Retina (tissue), 1 donor: ENCODE data around the gene RIF1.
A peak's percentile ranks its signal among the peaks of the same experiment; 100 is the strongest.

ENCODE experiments used
- DNase-seq: peaks from one replicate; pipeline ENCODE4 v3.0.0-alpha.2; 2016

RIF1 gene, protein sequence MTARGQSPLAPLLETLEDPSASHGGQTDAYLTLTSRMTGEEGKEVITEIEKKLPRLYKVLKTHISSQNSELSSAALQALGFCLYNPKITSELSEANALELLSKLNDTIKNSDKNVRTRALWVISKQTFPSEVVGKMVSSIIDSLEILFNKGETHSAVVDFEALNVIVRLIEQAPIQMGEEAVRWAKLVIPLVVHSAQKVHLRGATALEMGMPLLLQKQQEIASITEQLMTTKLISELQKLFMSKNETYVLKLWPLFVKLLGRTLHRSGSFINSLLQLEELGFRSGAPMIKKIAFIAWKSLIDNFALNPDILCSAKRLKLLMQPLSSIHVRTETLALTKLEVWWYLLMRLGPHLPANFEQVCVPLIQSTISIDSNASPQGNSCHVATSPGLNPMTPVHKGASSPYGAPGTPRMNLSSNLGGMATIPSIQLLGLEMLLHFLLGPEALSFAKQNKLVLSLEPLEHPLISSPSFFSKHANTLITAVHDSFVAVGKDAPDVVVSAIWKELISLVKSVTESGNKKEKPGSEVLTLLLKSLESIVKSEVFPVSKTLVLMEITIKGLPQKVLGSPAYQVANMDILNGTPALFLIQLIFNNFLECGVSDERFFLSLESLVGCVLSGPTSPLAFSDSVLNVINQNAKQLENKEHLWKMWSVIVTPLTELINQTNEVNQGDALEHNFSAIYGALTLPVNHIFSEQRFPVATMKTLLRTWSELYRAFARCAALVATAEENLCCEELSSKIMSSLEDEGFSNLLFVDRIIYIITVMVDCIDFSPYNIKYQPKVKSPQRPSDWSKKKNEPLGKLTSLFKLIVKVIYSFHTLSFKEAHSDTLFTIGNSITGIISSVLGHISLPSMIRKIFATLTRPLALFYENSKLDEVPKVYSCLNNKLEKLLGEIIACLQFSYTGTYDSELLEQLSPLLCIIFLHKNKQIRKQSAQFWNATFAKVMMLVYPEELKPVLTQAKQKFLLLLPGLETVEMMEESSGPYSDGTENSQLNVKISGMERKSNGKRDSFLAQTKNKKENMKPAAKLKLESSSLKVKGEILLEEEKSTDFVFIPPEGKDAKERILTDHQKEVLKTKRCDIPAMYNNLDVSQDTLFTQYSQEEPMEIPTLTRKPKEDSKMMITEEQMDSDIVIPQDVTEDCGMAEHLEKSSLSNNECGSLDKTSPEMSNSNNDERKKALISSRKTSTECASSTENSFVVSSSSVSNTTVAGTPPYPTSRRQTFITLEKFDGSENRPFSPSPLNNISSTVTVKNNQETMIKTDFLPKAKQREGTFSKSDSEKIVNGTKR (N-terminal part only)

DNA sequence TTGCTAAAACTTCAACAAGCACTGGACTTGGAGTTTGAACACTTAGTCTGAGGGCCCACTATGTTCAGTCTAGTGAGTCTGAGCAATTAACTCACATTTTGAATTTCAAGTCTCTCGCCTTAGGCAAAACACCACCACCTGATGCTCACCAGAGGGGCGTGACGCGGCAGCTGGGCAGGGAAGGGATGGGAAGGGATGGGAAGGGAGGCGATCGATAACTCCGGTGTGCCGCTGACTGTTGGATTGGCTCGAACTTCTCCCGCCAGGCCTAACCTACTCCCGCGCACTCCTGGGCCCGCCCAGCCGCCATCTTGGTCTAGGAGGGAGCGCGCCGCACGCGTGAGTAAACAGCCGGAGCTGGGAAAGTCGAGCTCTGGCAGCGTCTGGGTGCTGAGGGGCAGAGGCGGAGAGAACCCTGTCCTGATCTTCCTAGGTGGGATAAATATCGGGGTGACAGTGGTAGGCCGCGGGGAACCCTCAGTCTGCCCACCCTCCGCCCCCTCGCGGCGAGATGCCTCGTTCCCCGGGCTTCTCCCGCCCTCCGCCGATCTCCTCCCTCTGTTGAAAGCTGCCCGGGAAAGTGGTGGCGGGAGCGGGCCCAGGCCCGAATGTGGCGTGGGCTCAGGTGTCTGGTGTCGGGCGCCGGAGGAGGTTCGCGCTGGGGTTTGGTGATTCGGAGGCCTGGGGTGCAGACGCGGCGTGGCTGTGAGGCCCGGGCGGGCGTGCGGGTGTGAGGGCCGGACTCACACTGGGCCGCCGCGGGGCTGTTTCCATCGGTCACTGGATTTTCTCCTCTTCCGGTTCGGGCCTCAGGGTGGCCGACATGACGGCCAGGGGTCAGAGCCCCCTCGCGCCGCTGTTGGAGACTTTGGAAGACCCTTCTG is at the start of gene RIF1:
RIF1 (plus strand) TSS at position 302 of the 884 bp plus-strand sequence; CDS start at position 824, 522 bp downstream.
- peak; percentile 95 for DNase-seq

DNA sequence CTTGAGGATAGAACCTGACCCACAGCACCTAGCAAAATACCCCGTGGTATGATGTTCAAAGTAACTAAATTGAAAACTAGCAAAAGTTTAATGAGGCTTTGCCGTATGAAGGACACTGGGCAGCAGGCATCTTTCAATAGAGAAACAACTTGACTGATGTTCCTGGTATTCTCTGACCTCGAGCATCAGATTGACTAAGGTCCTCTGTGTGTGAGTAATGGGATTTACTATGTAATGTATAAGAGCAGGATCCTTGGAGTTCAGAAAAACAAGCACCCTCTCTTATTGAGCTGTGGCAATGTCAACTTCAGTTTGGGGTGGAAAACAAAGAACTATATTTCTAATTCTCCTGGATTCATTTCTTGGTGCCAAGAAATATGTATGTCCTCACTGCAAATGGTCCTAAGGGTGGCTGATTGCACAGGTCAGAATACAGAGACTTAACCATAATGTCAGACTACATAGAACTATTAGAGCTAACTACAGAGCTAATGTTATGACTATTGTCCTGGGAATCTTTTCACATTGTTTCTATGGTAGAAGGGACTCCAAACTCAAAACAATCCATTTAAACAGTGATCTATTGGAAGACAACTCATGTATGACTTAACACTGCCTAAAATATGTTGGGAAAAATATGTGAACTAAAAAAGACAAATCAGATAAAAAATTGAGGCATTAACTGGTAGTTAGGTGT is 47.9 kb upstream of the RIF1 start:
- no peak for DNase-seq

DNA sequence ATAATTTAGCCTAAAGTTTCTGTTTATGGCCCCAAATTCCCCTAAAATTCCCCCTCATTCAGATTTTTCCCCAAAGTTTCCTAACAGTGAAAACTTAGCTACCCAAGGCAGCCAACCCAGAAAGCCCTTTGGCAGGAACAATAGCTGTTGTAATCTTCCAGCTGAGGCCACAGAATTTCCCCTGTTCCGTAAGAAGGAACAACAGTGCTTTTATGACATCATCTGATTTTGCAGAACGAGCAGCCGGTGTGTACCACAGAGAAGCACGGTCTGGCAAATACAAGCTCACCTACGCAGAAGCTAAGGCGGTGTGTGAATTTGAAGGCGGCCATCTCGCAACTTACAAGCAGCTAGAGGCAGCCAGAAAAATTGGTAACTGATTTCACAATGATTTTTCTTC is 46.0 kb upstream of the RIF1 start:
- no peak for DNase-seq

DNA sequence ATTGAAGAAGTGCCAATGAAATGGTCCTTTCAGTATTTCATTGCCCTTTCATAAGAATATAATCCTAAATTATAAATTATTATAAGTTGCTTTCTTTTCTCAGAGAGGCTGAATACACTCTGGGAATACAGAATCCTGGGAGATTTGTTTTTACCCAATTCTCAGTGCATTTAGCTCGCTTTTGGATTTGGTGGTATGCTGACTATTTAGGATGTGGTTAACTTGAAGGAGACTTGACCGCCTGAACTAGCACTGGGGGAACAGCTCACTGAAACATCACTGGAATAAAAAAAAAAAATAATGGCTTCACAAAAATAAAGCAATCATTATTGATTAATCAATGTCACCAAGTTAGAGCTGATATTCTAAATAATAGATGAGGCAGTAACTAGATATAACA is 42.1 kb upstream of the RIF1 start:
- DNase-seq: no peak

DNA sequence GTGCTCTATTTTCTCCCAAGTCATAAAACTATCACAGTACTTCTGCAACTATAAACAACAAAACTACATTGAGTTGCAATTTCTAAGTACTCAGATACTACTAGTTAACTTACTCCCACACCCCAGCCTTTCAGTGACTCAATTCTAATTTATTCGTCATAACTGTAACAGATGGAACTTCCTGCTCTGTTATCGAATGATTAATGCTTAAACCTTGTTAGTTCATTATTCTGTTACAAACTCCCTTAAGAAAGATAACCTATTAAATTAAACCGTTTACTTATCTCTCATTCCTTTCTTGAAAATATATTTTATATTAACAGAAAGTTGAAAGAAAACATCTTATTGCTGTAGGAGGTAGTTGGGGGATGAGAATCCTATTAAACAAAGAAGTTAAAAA is 35.3 kb upstream of the RIF1 start:
- no peak for DNase-seq

DNA sequence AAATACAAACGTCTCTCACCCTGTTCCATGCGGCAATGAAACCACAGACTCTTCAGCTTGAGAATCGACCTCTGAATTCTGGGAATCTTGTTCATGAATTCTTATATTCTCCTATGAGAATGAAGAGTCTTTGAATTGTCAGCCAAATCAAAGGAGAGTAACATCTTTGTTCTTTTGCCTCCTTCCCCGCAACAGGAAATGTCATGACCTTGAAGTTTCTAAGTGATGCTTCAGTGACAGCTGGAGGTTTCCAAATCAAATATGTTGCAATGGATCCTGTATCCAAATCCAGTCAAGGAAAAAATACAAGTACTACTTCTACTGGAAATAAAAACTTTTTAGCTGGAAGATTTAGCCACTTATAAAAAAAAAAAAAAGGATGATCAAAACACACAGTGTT is 30.5 kb upstream of the RIF1 start:
- no peak for DNase-seq

DNA sequence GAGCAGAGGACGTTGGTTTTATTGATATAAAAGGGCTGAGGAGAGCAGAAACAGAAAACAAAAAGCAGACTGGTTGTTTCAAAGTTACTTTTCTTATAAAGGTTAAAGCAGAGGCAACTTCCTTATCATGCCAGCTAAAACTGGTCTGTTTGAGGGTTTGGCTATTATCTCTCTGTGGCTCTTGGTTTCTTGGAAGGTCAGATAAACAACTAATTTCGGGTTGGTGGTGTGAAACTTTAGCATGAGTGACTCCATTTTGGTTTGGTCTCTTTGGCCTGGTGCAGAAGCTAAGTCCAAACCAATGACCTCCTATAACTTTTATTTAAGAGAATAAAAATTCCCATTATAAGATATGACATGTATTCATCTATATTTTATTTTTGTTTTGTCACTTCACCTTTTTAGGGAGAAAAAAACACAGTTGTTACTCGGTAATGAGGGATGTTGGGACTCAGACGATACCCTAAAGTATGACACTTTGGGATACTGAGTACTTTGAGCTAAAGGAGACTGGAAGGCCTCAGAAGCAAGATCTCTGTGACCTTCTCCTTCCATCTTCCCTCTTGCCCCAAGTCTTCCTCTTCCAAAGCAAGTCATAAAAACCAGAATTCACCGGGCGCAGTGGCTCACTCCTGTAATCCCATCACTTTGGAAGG is 29.0 kb upstream of the RIF1 start:
- DNase-seq: no peak

DNA sequence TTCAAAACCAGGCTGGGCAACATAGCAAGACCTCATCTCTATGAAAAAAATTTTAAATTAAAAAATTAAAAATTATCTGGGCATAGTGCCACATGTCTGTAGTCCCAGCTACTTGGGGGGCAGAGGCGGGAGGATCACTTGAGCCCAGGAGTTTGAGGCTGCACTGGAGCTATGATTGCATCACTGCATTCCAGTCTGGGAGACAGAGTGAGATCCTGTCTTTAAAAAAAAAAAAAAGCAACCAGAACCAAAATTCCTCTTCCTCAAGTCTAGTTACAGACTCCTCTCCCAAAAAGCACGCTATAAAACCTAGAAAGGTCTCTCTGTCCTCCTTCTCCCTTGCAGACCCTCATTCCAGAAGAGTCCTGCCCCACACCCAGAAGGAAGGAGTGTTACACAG is 28.4 kb upstream of the RIF1 start:
- no peak for DNase-seq

DNA sequence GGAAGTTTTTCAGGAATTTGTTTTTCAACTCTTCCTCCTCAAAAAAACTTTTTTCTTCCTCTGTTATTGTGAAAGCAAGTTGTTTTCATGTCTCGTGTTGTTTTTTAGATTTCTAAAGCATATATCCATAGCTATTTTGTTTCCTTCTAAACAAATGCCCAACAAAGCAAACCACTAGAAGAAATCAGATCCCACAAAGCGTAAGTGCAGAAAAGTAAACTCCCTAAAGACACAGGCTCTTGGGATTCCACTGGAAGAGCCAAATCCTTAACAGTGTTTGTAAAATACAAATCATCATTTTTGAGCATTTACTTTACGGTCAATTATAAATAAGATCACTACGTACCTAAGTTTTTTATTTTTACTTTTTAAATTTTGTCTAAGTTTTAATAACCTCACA is 21.7 kb upstream of the RIF1 start:
- no peak for DNase-seq

DNA sequence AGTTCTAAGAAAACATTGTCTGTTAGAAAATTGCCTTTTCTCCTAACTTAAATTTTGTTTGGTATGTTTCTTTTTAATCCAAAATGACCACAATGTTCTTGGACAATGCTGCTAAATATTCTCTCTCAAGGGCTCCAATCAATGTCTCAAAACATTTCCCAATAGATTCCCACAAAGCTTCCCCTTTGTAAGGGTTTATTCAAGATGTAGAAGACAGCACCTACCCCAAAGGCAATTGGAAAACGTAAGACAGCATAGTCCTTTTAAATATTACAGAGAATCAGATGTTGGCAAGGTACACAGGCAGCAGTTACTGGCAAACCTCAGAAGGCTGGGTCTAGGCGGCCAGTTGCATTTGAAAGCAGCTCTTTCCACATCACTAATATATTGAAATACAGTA is 18.3 kb upstream of the RIF1 start:
- DNase-seq: no peak

DNA sequence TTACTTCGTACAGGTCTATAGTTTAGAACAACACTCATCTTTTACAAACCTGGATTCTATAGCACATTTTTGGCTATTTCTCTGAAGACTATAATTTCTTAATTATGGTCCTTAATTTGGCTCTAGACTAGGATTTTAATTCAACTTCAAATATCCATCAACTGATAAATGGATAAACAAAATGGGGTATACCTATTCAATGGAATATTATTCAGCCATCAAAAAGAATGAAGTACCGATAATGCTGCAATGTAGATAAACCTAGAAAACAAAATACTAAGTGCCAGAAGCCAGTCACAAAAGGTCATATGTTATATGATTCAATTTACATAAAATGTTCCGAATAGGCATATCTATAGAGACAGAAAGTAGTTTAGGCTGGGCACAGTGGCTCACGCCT is 15.2 kb upstream of the RIF1 start:
- DNase-seq: no peak

DNA sequence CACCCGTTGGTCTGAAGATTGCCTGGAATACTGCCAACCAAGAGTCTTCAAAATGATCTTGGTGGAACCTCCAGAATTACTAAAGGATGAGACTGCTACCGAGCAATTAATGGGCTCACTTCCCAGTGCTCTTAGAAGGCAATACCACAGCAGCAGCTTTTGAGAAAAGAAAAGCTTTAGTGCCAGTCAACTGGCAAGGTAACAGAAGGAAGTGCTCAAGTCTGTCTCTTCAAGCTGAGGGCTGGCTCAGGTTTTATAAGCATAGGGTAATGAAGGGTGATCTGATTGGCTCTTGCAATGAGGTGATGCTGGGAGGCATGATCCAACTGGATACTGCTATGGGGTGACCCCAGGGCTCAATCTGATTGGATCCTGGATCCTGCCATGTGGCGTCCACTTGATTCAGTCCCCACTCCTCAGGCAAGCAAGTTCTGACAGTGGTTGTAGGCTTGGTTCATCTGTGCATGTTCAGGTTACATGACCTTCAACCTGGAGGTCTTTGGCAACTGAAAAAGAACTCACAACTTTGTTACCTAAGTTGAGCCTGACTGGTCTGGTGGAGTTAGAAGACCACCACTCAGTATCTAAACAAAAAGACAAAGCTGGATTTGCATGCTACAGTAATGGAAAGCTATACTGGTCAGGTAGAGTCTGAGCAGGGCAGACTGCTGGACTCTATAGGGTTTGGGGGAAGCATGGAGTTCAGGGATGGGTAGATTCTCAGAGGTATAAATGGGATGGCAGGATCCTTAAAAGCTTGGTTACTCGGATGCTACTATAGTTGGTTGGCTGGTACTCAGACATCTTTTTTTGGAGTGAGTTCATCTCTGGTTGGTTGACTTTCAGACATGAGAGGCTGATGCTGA is 14.0 kb upstream of the RIF1 start:
- DNase-seq: no peak

DNA sequence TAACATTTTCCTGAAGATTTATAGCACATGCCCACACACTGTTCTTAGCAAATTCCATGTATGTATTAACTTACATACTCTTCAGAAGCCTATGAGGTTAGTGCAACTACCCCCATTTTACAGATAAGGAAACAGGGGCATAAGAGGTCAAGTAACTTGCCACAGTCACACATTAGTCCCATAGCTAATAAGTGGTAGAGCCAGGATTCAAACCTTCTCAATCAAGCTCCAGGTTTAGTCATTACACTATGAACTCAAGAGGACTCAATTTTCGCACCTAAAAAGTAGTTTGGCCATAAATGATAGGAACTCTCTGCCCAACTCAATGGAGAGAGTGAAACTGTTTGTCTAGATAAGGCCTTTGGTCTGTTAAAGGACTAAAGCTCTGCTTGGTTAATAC is 9.7 kb upstream of the RIF1 start:
- no peak for DNase-seq

DNA sequence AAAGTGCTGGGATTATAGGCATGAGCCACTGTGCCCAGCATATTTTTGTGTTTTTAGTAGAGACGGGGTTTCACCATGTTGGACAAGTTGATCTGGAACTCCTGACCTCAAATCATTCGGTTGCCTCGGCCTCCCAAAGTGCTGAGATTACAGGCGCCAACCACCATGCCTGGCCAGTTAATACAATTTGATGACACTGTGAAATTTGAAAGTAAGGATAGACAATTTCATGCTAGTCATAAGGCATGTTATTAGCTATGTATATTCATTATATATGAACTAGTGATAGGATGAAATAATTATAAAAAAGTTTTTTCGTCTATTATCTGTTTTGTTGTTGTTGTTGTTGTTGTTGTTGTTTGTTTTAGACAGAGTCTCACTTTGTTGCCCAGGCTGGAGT is 8.6 kb upstream of the RIF1 start:
- DNase-seq: no peak

DNA sequence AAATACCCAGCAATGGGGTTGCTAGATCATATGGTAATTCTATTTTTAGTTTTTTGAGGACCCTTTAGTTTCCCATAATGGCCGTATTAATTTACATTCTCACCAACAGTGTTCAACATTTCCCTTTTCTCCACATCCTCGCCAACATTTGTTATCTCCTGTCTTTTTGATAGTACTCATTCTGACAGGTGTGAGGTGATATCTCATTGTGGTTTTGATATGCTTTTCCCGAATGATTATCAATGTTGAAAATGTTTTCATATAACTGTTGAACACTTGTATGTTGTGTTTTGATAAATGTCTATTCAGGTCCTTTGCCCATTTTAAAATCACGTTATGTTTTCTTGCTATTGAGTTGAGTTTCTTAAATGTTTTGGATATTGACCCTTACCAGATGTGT is 5.8 kb upstream of the RIF1 start:
- no peak for DNase-seq

DNA sequence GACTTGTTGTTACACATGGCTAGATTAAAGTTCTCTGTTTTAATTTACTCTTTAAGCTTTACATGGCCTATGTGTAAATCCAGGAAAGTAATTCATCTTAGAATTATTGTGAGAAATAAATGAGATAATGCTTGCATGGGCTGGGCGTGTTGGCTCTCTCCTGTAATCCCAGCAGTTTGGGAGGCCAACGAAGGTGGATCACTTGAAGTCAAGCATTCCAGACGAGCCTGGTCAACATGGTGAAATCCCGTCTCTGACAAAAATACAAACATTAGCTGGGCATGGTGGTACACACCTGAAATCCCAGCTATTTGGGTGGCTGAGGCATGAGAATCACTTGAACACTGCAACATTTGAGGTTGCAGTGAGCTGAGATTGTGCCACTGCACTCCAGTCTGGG is 4.3 kb upstream of the RIF1 start:
- DNase-seq: no peak

DNA sequence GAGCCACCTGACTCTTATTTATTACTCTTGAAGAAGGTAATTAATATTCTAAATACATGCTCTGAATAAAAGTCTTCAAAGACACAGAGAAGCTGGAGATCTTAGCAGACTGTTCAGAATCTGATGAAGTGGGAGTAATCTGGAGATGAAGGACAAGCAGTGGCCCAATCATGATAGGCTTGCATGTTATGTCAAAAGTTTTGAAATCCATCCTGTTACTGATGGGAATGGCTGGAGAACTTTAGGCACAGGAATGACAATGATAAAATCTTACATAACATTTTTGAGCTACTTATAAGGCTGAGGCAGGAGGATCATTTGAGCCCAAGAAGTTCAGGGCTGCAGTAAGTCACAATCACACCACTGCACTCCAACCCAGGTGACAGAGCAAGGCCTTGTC is 2.4 kb upstream of the RIF1 start:
- DNase-seq: no peak

DNA sequence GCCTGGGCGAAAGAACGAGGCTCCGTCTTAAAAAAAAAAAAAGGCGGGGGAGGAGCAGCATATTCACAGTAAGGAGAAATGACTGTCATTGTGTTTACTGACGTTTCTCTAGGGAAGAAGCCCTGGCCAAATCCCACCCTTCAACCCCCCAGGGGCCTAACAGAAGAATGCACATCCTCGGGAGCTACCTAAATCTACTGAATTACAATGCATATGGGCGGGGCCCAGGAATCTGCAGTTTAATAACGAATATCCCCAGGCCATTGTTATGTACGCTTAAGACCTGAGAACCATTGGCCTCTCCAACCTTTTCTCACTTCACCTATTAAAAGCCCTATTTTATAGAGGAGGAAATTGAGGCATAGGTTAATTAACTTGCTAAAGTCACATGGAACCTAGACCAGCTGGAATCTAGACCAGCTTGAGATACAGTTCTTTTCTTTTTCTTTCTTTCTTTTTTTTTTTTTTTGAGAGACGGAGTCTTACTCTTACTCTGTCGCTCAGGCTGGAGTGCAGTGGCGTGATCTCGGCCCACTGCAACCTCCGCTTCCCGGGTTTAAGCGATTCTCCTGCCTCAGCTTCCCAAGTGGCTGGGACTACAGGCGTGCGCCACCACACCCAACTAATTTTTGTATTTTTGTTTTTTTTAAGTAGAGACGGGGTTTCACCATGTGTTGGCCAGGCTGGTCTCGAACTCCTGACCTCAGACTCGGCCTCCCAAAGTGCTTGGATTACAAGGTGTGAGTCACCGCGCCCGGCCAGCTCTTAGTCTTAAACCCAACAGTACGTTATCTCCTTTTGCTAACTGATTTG is 708 bp upstream of the RIF1 start:
- DNase-seq: no peak

DNA sequence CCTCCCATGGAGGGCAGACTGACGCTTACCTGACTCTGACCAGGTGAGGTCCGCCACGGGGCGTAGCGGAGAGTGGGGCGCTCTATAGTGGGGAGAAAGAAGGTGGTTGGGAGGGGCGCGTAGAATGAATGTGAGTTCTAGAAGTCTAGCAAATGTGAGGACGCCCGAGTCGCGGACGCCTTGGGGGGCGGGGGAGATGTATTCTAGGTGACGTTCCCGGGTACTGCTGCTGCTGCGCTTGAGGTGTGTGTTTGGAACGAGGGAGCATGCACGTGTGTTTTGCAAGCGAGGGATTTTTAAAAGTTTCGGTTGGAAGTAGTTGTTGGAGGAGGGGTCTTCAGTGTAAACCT is 758 bp downstream of the RIF1 start:
- no peak for DNase-seq
